HepG2 (cell line): ENCODE results near the gene TNS4.

Experiments used
- RELA ChIP-seq: sonication (generic); formaldehyde crosslinking; IDR thresholded peaks from 2 replicates; pipeline ENCODE4 v1.4.0; 2020; ENCODE audit warnings: missing genetic modification reagents
- SRY ChIP-seq: sonication (generic); formaldehyde crosslinking; IDR thresholded peaks from 2 replicates; pipeline ENCODE4 v1.8.0; 2022; ENCODE audit warnings: mild to moderate bottlenecking, missing genetic modification reagents
- YY1 ChIP-seq: IDR thresholded peaks from 2 replicates; pipeline ENCODE4 v1.6.1; 2011; ENCODE audit warnings: low read length, low read depth, moderate library complexity, mild to moderate bottlenecking; ENCODE audit not compliant: insufficient read depth, insufficient replicate concordance
- ZNF3 ChIP-seq: IDR thresholded peaks from 2 replicates; pipeline ENCODE4 v1.7.0; 2017; ENCODE audit warnings: inconsistent platforms
- ZZZ3 ChIP-seq: sonication (generic); formaldehyde crosslinking; IDR thresholded peaks from 2 replicates; pipeline ENCODE4 v1.4.0; 2020; ENCODE audit warnings: missing genetic modification reagents, mild to moderate bottlenecking, borderline replicate concordance
- TF ChIP-seq, protein P1 (sequence below): sonication (generic); formaldehyde crosslinking; IDR thresholded peaks from 2 replicates; pipeline ENCODE4 v1.5.0; 2020; ENCODE audit warnings: mild to moderate bottlenecking, missing genetic modification reagents, moderate library complexity
- TF ChIP-seq, protein P2 (sequence below): sonication (generic); formaldehyde crosslinking; IDR thresholded peaks from 2 replicates; pipeline ENCODE4 v1.4.0; 2020; ENCODE audit warnings: missing genetic modification reagents, borderline replicate concordance

DNA sequence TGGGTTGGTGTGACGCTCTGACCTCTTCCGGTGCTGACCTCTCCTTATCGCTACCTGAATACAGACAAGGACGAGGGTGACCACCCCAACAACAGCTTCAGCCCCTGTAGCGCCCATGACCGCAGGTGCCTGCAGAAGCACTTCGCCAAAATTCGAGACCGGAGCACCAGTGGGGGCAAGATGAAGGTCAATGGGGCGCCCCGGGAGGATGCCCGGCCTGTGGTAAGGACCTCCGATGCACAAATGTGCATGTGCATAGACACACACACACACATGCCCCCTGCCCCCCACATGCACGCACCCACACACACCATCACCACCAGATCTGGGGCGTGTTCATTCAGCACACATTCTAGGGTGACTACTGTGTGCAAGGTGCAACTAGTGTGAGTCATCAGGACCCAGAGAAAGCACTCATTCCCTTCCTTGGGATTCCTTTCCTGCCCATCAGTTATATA is 48.5 kb downstream of the TNS4 start:
- no peak for TF ChIP-seq ZNF3 (CRISPR knock-in tag)
- no peak for TF ChIP-seq SRY (CRISPR knock-in tag)
- TF ChIP-seq YY1 = no peak
- TF ChIP-seq, protein P1, sequence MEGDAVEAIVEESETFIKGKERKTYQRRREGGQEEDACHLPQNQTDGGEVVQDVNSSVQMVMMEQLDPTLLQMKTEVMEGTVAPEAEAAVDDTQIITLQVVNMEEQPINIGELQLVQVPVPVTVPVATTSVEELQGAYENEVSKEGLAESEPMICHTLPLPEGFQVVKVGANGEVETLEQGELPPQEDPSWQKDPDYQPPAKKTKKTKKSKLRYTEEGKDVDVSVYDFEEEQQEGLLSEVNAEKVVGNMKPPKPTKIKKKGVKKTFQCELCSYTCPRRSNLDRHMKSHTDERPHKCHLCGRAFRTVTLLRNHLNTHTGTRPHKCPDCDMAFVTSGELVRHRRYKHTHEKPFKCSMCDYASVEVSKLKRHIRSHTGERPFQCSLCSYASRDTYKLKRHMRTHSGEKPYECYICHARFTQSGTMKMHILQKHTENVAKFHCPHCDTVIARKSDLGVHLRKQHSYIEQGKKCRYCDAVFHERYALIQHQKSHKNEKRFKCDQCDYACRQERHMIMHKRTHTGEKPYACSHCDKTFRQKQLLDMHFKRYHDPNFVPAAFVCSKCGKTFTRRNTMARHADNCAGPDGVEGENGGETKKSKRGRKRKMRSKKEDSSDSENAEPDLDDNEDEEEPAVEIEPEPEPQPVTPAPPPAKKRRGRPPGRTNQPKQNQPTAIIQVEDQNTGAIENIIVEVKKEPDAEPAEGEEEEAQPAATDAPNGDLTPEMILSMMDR (CRISPR knock-in tag) = no peak
- TF ChIP-seq, protein P2, sequence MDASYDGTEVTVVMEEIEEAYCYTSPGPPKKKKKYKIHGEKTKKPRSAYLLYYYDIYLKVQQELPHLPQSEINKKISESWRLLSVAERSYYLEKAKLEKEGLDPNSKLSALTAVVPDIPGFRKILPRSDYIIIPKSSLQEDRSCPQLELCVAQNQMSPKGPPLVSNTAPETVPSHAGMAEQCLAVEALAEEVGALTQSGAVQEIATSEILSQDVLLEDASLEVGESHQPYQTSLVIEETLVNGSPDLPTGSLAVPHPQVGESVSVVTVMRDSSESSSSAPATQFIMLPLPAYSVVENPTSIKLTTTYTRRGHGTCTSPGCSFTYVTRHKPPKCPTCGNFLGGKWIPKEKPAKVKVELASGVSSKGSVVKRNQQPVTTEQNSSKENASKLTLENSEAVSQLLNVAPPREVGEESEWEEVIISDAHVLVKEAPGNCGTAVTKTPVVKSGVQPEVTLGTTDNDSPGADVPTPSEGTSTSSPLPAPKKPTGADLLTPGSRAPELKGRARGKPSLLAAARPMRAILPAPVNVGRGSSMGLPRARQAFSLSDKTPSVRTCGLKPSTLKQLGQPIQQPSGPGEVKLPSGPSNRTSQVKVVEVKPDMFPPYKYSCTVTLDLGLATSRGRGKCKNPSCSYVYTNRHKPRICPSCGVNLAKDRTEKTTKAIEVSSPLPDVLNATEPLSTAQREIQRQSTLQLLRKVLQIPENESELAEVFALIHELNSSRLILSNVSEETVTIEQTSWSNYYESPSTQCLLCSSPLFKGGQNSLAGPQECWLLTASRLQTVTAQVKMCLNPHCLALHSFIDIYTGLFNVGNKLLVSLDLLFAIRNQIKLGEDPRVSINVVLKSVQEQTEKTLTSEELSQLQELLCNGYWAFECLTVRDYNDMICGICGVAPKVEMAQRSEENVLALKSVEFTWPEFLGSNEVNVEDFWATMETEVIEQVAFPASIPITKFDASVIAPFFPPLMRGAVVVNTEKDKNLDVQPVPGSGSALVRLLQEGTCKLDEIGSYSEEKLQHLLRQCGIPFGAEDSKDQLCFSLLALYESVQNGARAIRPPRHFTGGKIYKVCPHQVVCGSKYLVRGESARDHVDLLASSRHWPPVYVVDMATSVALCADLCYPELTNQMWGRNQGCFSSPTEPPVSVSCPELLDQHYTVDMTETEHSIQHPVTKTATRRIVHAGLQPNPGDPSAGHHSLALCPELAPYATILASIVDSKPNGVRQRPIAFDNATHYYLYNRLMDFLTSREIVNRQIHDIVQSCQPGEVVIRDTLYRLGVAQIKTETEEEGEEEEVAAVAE (CRISPR knock-in tag) = no peak
- TF ChIP-seq ZZZ3 (CRISPR knock-in tag) = no peak
- TF ChIP-seq RELA (CRISPR knock-in tag) = no peak
